ENCODE data around the gene EPYC.

Gene EPYC

DNA sequence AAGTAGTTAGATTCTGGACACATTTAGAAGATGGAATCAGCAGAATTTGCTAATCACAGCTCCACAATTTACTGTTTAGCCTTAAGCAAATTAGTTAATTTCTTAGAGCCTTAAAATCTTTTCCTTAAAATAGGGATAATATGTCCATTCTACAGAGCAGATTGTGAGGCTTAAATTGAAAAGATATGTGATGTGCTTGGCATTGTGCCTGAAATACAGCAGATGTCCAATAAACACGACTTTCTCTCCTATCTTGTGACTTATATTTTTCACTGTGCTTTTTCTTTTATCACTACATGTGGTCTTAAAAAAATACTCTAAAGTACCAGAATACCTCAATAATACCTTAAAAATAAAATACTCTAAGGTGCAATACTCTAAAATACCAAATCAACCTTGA, 80.4 kb downstream of the EPYC start:
- Histone ChIP-seq H3K9me3 (ENCODE audit: control insufficient read depth, insufficient read depth, low read length) (no peaks in the 10 kb centered on the region; the same call in 1 of the 2 replicates), H3K9ac (ENCODE audit: low read depth, low read length) (no peak overlapping the region), H3K4me1 (ENCODE audit: insufficient read depth, low read length) (no peaks in the 10 kb centered on the region), H3K36me3 (ENCODE audit: insufficient read depth, low read length) (no peaks in the 10 kb centered on the region)

DNA sequence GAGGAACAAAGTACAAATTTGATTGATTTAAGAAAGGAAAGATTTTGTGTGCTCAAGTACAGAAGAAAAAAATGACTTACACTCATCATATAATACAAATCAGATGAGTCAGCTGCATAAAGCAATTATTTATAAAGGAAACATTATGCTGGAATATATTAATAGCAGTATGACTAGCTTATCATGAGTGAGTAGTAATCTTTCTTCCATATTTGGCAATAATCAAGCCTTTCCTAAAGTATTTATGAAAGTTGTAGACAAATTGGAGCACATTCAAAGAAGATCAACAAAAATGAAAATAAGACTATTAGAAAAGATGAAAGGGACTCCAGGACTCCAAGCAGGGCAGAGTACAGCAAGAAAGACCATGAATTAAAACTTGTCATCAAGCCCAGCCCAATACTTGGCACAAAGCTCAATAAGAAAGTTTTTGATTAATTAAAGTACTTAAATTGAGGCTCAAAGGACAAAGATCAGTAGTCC, 82.6 kb downstream of the EPYC start:
- Histone ChIP-seq H3K36me3 (ENCODE audit: insufficient read depth, low read length) (no peaks in the 10 kb centered on the region), H3K4me1 (ENCODE audit: insufficient read depth, low read length) (0 out of 2 replicates have a peak, but pooled peaks cover 6% of the 10 kb centered on the region), H3K9ac (ENCODE audit: low read depth, low read length) (no peak overlapping the region), H3K9me3 (ENCODE audit: control insufficient read depth, insufficient read depth, low read length) (no peaks in the 10 kb centered on the region)

DNA sequence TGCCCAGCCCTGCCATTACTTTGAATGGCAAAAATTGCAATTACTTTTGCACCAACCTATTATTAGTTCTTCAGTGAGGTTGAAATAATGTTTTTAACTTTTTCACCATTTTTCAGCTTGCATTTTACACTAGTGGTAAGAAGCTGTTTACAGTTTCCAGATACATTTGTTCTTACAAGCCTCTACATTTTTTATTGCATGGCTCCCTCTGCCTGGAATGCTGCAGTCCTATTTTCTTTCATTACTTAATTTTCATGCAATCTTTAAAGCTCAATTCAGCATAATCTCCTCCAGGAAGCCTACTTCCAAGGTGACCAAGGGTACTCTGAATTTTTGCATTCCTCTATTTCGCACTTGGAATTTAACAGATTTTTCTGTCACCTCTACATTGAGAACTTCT, 83.2 kb downstream of the EPYC start:
- H3K9me3 ChIP-seq (ENCODE audit: control insufficient read depth, insufficient read depth, low read length), result no peaks in the 10 kb centered on the region
- H3K36me3 ChIP-seq (ENCODE audit: insufficient read depth, low read length), result no peaks in the 10 kb centered on the region
- H3K4me1 ChIP-seq (ENCODE audit: insufficient read depth, low read length), result 0 out of 2 replicates have a peak, but pooled peaks cover 6% of the 10 kb centered on the region
- no peak overlapping the region for H3K9ac ChIP-seq (ENCODE audit: low read depth, low read length)

DNA sequence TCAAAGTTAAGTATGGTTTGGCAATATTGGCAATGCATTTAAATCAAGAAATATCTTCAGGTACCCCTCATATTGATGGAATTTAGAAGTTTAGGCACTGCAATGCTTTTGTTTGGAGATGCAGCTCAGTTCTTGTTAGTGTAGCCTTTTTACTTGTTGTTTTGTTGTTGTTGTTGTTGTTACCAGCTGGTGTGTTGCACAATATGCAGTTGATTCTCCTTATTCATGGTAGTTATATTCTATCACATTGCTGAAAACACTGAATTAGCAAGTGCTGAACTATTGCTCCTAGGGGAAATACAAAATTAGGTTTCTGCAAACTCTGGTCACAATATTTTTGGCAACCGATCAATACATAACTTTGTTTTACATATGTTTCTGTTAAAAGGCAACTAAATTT, 84.5 kb downstream of the EPYC start:
- Histone ChIP-seq H3K9ac (ENCODE audit: low read depth, low read length) (no peak overlapping the region), H3K4me1 (ENCODE audit: insufficient read depth, low read length) (0 out of 2 replicates have a peak, but pooled peaks cover 6% of the 10 kb centered on the region), H3K9me3 (ENCODE audit: control insufficient read depth, insufficient read depth, low read length) (no peaks in the 10 kb centered on the region), H3K36me3 (ENCODE audit: insufficient read depth, low read length) (no peaks in the 10 kb centered on the region)

DNA sequence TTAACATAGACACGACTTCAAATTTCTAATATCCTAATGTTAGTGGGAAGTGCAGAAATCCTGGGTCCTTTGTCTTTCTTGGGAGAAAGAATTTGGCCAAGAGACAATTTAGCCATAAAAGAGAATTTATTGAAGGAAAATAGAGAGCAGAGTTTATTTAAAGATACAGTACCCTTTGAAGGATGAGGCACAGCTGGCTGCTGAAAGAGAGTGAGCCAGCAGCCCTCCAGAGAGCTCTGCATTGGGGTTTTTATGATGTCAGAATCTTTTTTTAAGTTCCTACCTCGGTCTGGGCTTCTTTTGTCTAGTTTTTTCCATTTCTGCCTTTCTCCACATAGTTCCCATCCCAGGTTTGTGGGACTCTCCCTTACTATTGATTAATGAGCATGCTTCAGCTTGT, 87.3 kb downstream of the EPYC start:
- no peaks in the 10 kb centered on the region for H3K36me3 ChIP-seq (ENCODE audit: insufficient read depth, low read length)
- H3K9me3 ChIP-seq (ENCODE audit: control insufficient read depth, insufficient read depth, low read length), result no peaks in the 10 kb centered on the region
- no peak overlapping the region for H3K9ac ChIP-seq (ENCODE audit: low read depth, low read length)
- H3K4me1 ChIP-seq (ENCODE audit: insufficient read depth, low read length), result 0 out of 2 replicates have a peak, but pooled peaks cover 6% of the 10 kb centered on the region

DNA sequence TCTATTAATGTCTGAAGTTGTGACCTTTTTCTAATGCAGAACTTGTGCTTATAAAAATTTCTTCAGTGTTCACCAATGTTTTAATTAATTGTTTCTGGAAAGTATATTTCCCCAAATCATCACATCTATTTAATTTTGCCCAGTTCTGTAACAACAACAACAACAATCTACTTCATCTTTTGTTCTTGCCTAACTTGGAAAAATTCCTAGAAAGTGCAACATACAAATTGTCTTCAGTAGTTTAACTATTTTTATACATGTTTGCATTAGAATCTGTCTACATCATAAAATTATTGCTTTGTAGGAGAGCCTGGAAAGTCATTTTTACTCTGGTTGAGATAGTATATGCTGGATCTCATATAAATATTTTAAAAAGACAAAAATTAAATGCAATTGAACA, 88.3 kb downstream of the EPYC start:
- Histone ChIP-seq H3K9me3 (ENCODE audit: control insufficient read depth, insufficient read depth, low read length) (no peaks in the 10 kb centered on the region), H3K36me3 (ENCODE audit: insufficient read depth, low read length) (no peaks in the 10 kb centered on the region), H3K4me1 (ENCODE audit: insufficient read depth, low read length) (0 out of 2 replicates have a peak, but pooled peaks cover 6% of the 10 kb centered on the region), H3K9ac (ENCODE audit: low read depth, low read length) (no peak overlapping the region)

DNA sequence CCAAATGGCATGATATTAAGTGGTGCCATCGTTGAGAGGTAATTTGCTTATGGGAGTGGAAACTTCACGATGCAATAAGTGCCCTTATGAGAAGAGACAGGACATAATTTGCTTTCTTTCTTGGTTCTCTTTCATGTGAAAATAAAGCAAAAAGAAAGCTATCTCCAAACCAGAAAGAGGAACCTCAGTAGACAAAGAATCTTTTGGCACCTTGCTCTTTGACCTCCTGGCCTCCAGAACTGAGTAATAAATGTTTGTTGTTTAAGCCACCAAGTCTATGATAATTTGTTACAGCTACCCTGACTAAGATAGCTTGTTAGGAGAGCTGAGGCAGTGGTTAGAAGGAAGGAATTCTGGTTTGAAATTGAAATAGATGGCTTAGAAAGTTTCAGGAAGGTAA, 89.4 kb downstream of the EPYC start:
- H3K9me3 ChIP-seq (ENCODE audit: control insufficient read depth, insufficient read depth, low read length), result no peaks in the 10 kb centered on the region
- no peak overlapping the region for H3K9ac ChIP-seq (ENCODE audit: low read depth, low read length)
- 0 out of 2 replicates have a peak, but pooled peaks cover 6% of the 10 kb centered on the region for H3K4me1 ChIP-seq (ENCODE audit: insufficient read depth, low read length)
- H3K36me3 ChIP-seq (ENCODE audit: insufficient read depth, low read length), result no peaks in the 10 kb centered on the region

Data from ES-I3 (cell line).